HG03442 (cell line): ENCODE data around the gene RPUSD4.
"Not testable (repeated sequence)": the region's sequence is repeated elsewhere in the genome, so short reads cannot be mapped to it uniquely, and the experiment has no call there.

Experiments
- ATAC-seq: cut with Tn5 transposase; IDR thresholded peaks from one replicate; pipeline ENCODE4 v1.9.1; 2021; ENCODE audit warnings: mild to moderate bottlenecking, moderate library complexity; ENCODE audit not compliant: unreplicated experiment

Gene RPUSD4

GRCh38 chr11:126211236-126212088 lies at the start of gene RPUSD4, which contains the start of gene FAM118B:
TSS of gene RPUSD4 (minus strand) at chr11:126211650. CDS start at chr11:126211638, 12 bp downstream.
TSS of gene FAM118B (plus strand) at chr11:126211782. CDS start at chr11:126235002, 23,220 bp downstream.
- peak; percentile 95 for ATAC-seq

GRCh38 chr11:126257764-126258163 lies 46.3 kb upstream of the RPUSD4 start:
- no peak for ATAC-seq

GRCh38 chr11:126257144-126257543 lies 45.7 kb upstream of the RPUSD4 start:
- ATAC-seq: no peak

- ATAC-seq: no peak
Observed at GRCh38 chr11:126256216-126256615, 44.8 kb upstream of the RPUSD4 start.

GRCh38 chr11:126255507-126255906 lies 44.1 kb upstream of the RPUSD4 start:
- not testable (repeated sequence) for ATAC-seq

GRCh38 chr11:126254819-126255218 lies 43.4 kb upstream of the RPUSD4 start:
- no peak for ATAC-seq

- no peak for ATAC-seq
Observed at GRCh38 chr11:126253265-126253664, 41.8 kb upstream of the RPUSD4 start.

GRCh38 chr11:126246636-126247035 lies 35.2 kb upstream of the RPUSD4 start:
- ATAC-seq: no peak

GRCh38 chr11:126233391-126233790 lies 21.9 kb upstream of the RPUSD4 start:
- no peak for ATAC-seq

GRCh38 chr11:126232683-126233082 lies 21.2 kb upstream of the RPUSD4 start:
- ATAC-seq: no peak

GRCh38 chr11:126231725-126232459 lies 20.4 kb upstream of the RPUSD4 start:
- no peak for ATAC-seq

- no peak for ATAC-seq
Observed at GRCh38 chr11:126229858-126230540, 18.5 kb upstream of the RPUSD4 start.

GRCh38 chr11:126226334-126227084 lies 15.1 kb upstream of the RPUSD4 start:
- ATAC-seq: no peak

GRCh38 chr11:126225295-126225665 lies 13.8 kb upstream of the RPUSD4 start:
- no peak for ATAC-seq

GRCh38 chr11:126224647-126225294 lies 13.3 kb upstream of the RPUSD4 start:
- ATAC-seq: no peak

GRCh38 chr11:126219547-126219946 lies 8.1 kb upstream of the RPUSD4 start:
- no peak for ATAC-seq

GRCh38 chr11:126217491-126217890 lies 6.0 kb upstream of the RPUSD4 start:
- no peak for ATAC-seq

- no peak for ATAC-seq
Observed at GRCh38 chr11:126216526-126217305, 5.3 kb upstream of the RPUSD4 start.

GRCh38 chr11:126214841-126215240 lies 3.4 kb upstream of the RPUSD4 start:
- no peak for ATAC-seq
